GM10266 (cell line): Measurements from ENCODE around the gene ITSN1.
"Not testable (repeated sequence)": the region's sequence is repeated elsewhere in the genome, so short reads cannot be mapped to it uniquely, and the experiment has no call there.

Source experiments
- DNase-seq: peaks from one replicate; pipeline ENCODE4 v3.0.0; 2012; ENCODE audit errors: extremely low spot score
- TF ChIP-seq, protein P1 (sequence below): IDR thresholded peaks from 2 replicates; pipeline ENCODE4 v1.5.1; 2012; ENCODE audit warnings: mild to moderate bottlenecking, low read depth; ENCODE audit not compliant: control insufficient read depth, insufficient read depth; ENCODE audit errors: missing control alignments

ITSN1 gene

DNA sequence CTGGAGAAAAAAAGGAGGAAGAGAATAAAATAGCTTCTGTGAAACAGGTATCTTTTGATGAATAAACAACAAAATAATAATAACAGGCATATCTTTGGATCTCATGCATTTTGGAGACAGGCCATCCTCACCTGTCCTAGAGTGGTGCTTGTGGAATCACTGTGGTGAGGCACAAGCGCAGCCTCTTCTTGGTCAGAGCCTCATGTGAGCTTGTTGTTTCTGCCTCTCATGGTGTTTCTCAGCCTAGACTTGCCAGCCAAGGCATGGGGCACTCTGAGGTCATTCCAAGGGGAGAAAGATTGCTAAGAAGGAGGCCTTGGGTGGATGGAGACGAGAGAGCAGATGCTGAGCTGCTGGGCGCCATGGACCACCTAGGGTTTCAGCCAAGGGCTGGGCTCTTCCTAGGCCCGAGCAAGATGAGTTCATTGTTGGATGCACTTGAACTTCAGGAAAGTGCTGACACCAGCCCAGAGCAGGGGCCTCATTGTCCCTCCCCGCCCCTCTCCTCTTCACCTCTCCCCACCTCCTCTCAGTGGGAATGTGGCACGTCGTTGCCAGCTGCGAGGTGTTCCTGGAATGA lies 223.8 kb downstream of the ITSN1 start:
- no peak for DNase-seq
- TF ChIP-seq, protein P1, sequence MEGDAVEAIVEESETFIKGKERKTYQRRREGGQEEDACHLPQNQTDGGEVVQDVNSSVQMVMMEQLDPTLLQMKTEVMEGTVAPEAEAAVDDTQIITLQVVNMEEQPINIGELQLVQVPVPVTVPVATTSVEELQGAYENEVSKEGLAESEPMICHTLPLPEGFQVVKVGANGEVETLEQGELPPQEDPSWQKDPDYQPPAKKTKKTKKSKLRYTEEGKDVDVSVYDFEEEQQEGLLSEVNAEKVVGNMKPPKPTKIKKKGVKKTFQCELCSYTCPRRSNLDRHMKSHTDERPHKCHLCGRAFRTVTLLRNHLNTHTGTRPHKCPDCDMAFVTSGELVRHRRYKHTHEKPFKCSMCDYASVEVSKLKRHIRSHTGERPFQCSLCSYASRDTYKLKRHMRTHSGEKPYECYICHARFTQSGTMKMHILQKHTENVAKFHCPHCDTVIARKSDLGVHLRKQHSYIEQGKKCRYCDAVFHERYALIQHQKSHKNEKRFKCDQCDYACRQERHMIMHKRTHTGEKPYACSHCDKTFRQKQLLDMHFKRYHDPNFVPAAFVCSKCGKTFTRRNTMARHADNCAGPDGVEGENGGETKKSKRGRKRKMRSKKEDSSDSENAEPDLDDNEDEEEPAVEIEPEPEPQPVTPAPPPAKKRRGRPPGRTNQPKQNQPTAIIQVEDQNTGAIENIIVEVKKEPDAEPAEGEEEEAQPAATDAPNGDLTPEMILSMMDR = no peak

DNA sequence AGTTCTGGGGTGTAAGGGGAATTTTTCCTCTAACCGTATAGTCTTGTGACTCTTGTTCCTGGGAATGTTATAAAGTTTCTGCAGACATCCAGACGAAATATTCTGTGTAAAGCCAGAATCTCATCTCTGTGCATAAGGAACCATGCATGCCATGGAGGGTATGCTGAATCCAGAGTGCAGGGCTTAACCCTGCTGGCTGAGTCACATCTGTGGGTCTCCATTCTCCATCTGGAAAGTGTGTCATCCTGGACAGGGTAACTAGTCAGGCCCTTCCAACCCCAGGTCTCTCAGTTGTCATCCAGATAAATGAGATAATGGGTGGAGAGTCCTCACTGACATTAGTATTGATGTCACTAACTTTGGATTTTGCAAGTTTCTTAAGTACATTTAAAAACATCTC lies 224.5 kb downstream of the ITSN1 start:
- no peak for DNase-seq

GRCh38 chr21:33867868-33868267 lies 225.6 kb downstream of the ITSN1 start:
- DNase-seq = not testable (repeated sequence)

More for the DNA sequence above, 224.5 kb downstream of the ITSN1 start:
- TF ChIP-seq, protein P1 = no peak

GRCh38 chr21:33869873-33870272 lies 227.6 kb downstream of the ITSN1 start:
- DNase-seq = no peak
- TF ChIP-seq, protein P1 = no peak

DNA sequence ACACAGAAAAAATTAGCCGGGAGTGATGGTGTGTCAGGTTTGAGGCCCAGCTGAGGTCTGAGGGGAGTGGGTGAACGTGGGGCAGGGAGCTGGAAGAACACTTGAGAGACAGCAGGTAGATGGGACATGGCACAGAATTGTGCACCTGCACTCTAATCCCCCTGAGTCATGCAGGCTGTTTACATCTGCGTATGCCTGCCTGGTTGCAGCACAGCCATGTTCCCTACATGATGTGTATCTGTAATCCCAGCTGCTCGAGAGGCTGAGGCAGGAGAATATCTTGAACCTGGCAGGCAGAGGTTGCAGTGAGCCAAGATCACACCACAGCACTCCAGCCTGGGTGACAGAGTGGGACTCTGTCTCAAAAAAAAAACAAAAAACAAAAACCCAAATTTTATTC lies 228.5 kb downstream of the ITSN1 start:
- DNase-seq = no peak
- TF ChIP-seq, protein P1 = no peak

DNA sequence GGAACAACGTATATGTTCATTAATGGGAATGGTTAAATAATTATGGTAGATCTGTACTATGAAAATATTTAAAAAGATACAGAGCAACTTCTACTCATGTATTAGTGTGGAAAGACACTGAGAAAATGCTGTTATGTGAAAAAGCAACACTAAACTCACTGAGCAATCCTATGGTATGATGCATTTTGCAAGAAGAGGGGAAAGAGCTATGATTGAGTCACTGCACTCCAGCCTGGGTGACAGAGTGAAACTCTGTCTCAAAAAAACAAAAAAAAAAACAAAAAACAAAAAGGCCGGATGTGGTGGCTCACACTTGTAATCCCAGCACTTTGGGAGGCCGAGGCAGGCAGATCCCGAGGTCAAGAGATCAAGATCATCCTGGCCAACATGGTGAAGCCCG lies 228.9 kb downstream of the ITSN1 start:
- TF ChIP-seq, protein P1 = no peak
- no peak for DNase-seq

GRCh38 chr21:33872881-33873515 lies 230.7 kb downstream of the ITSN1 start:
- DNase-seq = no peak
- TF ChIP-seq, protein P1 = no peak
